SHP77 (cell line): ENCODE measurements around the gene ZNRF2.
"Not testable (repeated sequence)": the region's sequence is repeated elsewhere in the genome, so short reads cannot be mapped to it uniquely, and the experiment has no call there.

Source experiments
- DNase-seq, 2 experiments: peaks; one replicate each; lab custom pipeline; 2025; lab: John Stamatoyannopoulos, UW

ZNRF2 gene

GRCh38 chr7:30359957-30360356 lies 75.6 kb downstream of the ZNRF2 start:
- no peak for DNase-seq

GRCh38 chr7:30363778-30364563 lies 79.6 kb downstream of the ZNRF2 start:
- DNase-seq, result no peak

- DNase-seq, result no peak
Observed at GRCh38 chr7:30364773-30365172, 80.4 kb downstream of the ZNRF2 start.

- no peak for DNase-seq
Observed at GRCh38 chr7:30365621-30366020, 81.2 kb downstream of the ZNRF2 start.

- DNase-seq, result no peak
Observed at GRCh38 chr7:30366606-30367005, 82.2 kb downstream of the ZNRF2 start.

GRCh38 chr7:30367561-30367960 lies 83.2 kb downstream of the ZNRF2 start:
- DNase-seq, result no peak

- DNase-seq, result no peak
Observed at GRCh38 chr7:30369879-30370278, 85.5 kb downstream of the ZNRF2 start.

GRCh38 chr7:30371321-30371720 lies 86.9 kb downstream of the ZNRF2 start:
- no peak for DNase-seq

GRCh38 chr7:30378275-30378674 lies 93.9 kb downstream of the ZNRF2 start:
- DNase-seq, result no peak

GRCh38 chr7:30379131-30379530 lies 94.7 kb downstream of the ZNRF2 start:
- no peak for DNase-seq

- DNase-seq, result no peak
Observed at GRCh38 chr7:30379741-30380140, 95.3 kb downstream of the ZNRF2 start.

GRCh38 chr7:30380294-30380693 lies 95.9 kb downstream of the ZNRF2 start:
- DNase-seq, result no peak

- DNase-seq, result not testable (repeated sequence)
Observed at GRCh38 chr7:30380824-30381223, 96.4 kb downstream of the ZNRF2 start.

- no peak for DNase-seq
Observed at GRCh38 chr7:30382607-30383006, 98.2 kb downstream of the ZNRF2 start.

GRCh38 chr7:30389791-30390190 lies 105.4 kb downstream of the ZNRF2 start:
- DNase-seq, result no peak

GRCh38 chr7:30390736-30391636 lies 106.6 kb downstream of the ZNRF2 start:
- no peak for DNase-seq

GRCh38 chr7:30391806-30392205 lies 107.4 kb downstream of the ZNRF2 start:
- no peak for DNase-seq

- no peak for DNase-seq
Observed at GRCh38 chr7:30395676-30396075, 111.3 kb downstream of the ZNRF2 start.

GRCh38 chr7:30396389-30396788 lies 112.0 kb downstream of the ZNRF2 start:
- no peak for DNase-seq

- no peak for DNase-seq
Observed at GRCh38 chr7:30403477-30403876, 119.1 kb downstream of the ZNRF2 start.

- DNase-seq, result no peak
Observed at GRCh38 chr7:30405179-30405578, 120.8 kb downstream of the ZNRF2 start.

GRCh38 chr7:30406664-30407425 lies 122.4 kb downstream of the ZNRF2 start:
- DNase-seq, result no peak
